OCI-LY7 (cell line): ENCODE data around the gene KIF22.
"Not testable (repeated sequence)": the region's sequence is repeated elsewhere in the genome, so short reads cannot be mapped to it uniquely, and the experiment has no call there.

Source experiments
- EZH2phosphoT487 ChIP-seq: fragments of 200-600 bp; sonication (generic); IDR thresholded peaks from 2 replicates; pipeline ENCODE4 v1.6.1; 2018; ENCODE audit warnings: low read depth, borderline replicate concordance, mild to moderate bottlenecking, mixed run types, antibody characterized with exemption, low read length, moderate library complexity, mixed read lengths
- TF ChIP-seq, protein P1 (sequence below): fragments of 200-600 bp; sonication (generic); conservative IDR thresholded peaks from 2 replicates; pipeline ENCODE4 v1.5.1; 2014; ENCODE audit warnings: mild to moderate bottlenecking, antibody characterized with exemption, low read length, moderate library complexity, mixed read lengths

GRCh38 chr16:29783094-29783953 is 7.2 kb upstream of the KIF22 start:
- TF ChIP-seq, protein P1, sequence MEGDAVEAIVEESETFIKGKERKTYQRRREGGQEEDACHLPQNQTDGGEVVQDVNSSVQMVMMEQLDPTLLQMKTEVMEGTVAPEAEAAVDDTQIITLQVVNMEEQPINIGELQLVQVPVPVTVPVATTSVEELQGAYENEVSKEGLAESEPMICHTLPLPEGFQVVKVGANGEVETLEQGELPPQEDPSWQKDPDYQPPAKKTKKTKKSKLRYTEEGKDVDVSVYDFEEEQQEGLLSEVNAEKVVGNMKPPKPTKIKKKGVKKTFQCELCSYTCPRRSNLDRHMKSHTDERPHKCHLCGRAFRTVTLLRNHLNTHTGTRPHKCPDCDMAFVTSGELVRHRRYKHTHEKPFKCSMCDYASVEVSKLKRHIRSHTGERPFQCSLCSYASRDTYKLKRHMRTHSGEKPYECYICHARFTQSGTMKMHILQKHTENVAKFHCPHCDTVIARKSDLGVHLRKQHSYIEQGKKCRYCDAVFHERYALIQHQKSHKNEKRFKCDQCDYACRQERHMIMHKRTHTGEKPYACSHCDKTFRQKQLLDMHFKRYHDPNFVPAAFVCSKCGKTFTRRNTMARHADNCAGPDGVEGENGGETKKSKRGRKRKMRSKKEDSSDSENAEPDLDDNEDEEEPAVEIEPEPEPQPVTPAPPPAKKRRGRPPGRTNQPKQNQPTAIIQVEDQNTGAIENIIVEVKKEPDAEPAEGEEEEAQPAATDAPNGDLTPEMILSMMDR, result not testable (repeated sequence)
- not testable (repeated sequence) for TF ChIP-seq EZH2phosphoT487
